PC-9 (cell line): ENCODE results near the gene PIK3R3. TPM values are rescaled to one million over a fixed set of nuclear protein-coding genes. Genes with fewer than 3 reads are reported as not detected.

Experiments
- BruUV-seq: library from RNA; stranded (reverse); fragments of 400-500 nt; replicated peaks from 2 replicates; lab custom pipeline; 2021; lab: Mats Ljungman, UMichigan
- CTCF ChIA-PET: fragments of 300-600 bp; sonication (Branson Sonifier 250); formaldehyde crosslinking; loops from one replicate; lab custom pipeline; 2022; ENCODE audit warnings: antibody characterized with exemption; lab: Charles Lee
- POLR2A ChIA-PET: fragments of 300-600 bp; sonication (Branson Sonifier 250); formaldehyde crosslinking; loops from one replicate; lab custom pipeline; 2022; ENCODE audit warnings: antibody characterized with exemption; ENCODE audit not compliant: unreplicated experiment; lab: Charles Lee
- DNase-seq, 2 experiments: peaks; one replicate each; pipeline versions ENCODE4 v3.0.0 to v3.0.0-alpha.2; 2015 to 2022; ENCODE audit warnings: mixed read lengths in 1 of 2
- H2AFZ ChIP-seq: fragments of 200-600 bp; sonication (generic); 2 replicates; pipeline ENCODE4 v1.8.1; 2017; ENCODE audit warnings: antibody characterized with exemption
- H3F3A ChIP-seq: fragments of 200-600 bp; sonication (generic); 2 replicates; pipeline ENCODE4 v1.8.1; 2017; ENCODE audit warnings: antibody characterized with exemption, mild to moderate bottlenecking, low read depth; ENCODE audit not compliant: insufficient read depth
- H3K27ac ChIP-seq: fragments of 200-600 bp; sonication (generic); 2 replicates; pipeline ENCODE4 v1.6.1; 2016; ENCODE audit warnings: mixed run types
- H3K27me3 ChIP-seq: fragments of 200-600 bp; sonication (generic); 2 replicates; pipeline ENCODE4 v1.6.1; 2016; ENCODE audit warnings: low read depth, mixed run types; ENCODE audit not compliant: insufficient read depth
- H3K36me3 ChIP-seq: fragments of 200-600 bp; sonication (generic); 2 replicates; pipeline ENCODE4 v1.6.1; 2016; ENCODE audit warnings: low read depth, mixed run types
- H3K4me1 ChIP-seq: fragments of 200-600 bp; sonication (generic); replicated peaks from 2 replicates; pipeline ENCODE4 v1.6.1; 2016; ENCODE audit warnings: mixed run types; ENCODE audit not compliant: insufficient read depth
- H3K4me2 ChIP-seq: fragments of 200-600 bp; sonication (generic); 2 replicates; pipeline ENCODE4 v1.6.1; 2017; ENCODE audit warnings: mixed run types
- H3K4me3 ChIP-seq: fragments of 200-600 bp; sonication (generic); 2 replicates; pipeline ENCODE4 v1.6.1; 2016; ENCODE audit warnings: mixed run types
- H3K79me2 ChIP-seq: fragments of 200-600 bp; sonication (generic); 2 replicates; pipeline ENCODE4 v1.6.1; 2017; ENCODE audit warnings: low read depth, mixed run types
- H3K9me2 ChIP-seq: fragments of 200-600 bp; sonication (generic); 2 replicates; pipeline ENCODE4 v1.8.1; 2017; ENCODE audit warnings: mild to moderate bottlenecking; ENCODE audit not compliant: insufficient read depth
- H3K9me3 ChIP-seq: fragments of 200-600 bp; sonication (generic); 2 replicates; pipeline ENCODE4 v1.8.1; 2016; ENCODE audit warnings: low read depth; ENCODE audit not compliant: insufficient read depth
- H4K20me1 ChIP-seq: fragments of 200-600 bp; sonication (generic); 2 replicates; pipeline ENCODE4 v1.8.1; 2017; ENCODE audit not compliant: insufficient read depth
- EZH2 ChIP-seq: fragments of 200-600 bp; sonication (generic); IDR thresholded peaks from 2 replicates; pipeline ENCODE4 v1.8.0; 2017; ENCODE audit warnings: antibody characterized with exemption, low read depth
- intact Hi-C: fragments of 100-400 bp; cut with micrococcal nuclease; formaldehyde crosslinking; loops from one replicate; pipeline ENCODE4 v1.10.0; 2022; ENCODE audit not compliant: unreplicated experiment
- total RNA-seq: library from RNA; stranded (reverse); gene quantifications from 2 replicates; pipeline ENCODE4 v1.2.3, GENCODE V29; 2021
- TF ChIP-seq, protein P1 (sequence below): fragments of 200-600 bp; sonication (generic); conservative IDR thresholded peaks from 2 replicates; pipeline ENCODE4 v1.6.1; 2017; ENCODE audit warnings: mixed run types, antibody characterized with exemption, mild to moderate bottlenecking, moderate library complexity

PIK3R3 gene
- total RNA-seq, 1 experiment from 2014 or later, result 44.2 TPM

- ChIA-PET CTCF (no interaction called here), POLR2A (no interaction called here)
- Histone ChIP-seq H3K79me2 (no peaks in the 10 kb centered on the region), H3K4me2 (no peak overlapping the region), H3K4me1 (no peaks in the 10 kb centered on the region), H3K9me3 (no peaks in the 10 kb centered on the region), H2AFZ (no peak overlapping the region), H3K27me3 (no peaks in the 10 kb centered on the region), H3K9me2 (no peaks in the 10 kb centered on the region), H3K27ac (no peak overlapping the region), H3K36me3 (no peaks in the 10 kb centered on the region), H3F3A (no peaks in the 10 kb centered on the region), H3K4me3 (no peak overlapping the region), H4K20me1 (no peaks in the 10 kb centered on the region)
- intact Hi-C loops, result no loop called here
- TF ChIP-seq, protein P1, sequence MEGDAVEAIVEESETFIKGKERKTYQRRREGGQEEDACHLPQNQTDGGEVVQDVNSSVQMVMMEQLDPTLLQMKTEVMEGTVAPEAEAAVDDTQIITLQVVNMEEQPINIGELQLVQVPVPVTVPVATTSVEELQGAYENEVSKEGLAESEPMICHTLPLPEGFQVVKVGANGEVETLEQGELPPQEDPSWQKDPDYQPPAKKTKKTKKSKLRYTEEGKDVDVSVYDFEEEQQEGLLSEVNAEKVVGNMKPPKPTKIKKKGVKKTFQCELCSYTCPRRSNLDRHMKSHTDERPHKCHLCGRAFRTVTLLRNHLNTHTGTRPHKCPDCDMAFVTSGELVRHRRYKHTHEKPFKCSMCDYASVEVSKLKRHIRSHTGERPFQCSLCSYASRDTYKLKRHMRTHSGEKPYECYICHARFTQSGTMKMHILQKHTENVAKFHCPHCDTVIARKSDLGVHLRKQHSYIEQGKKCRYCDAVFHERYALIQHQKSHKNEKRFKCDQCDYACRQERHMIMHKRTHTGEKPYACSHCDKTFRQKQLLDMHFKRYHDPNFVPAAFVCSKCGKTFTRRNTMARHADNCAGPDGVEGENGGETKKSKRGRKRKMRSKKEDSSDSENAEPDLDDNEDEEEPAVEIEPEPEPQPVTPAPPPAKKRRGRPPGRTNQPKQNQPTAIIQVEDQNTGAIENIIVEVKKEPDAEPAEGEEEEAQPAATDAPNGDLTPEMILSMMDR, result no peak
- TF ChIP-seq EZH2, result no peak
- no peak for DNase-seq
- BruUV-seq, result no TSS peak
These were observed 129.8 kb downstream of the PIK3R3 start for GRCh38 chr1:46002551-46003150.

GRCh38 chr1:46001081-46001785 is 131.2 kb downstream of the PIK3R3 start:
- ChIA-PET CTCF (no interaction called here), POLR2A (interaction anchor here (0.5 kb wide), 1 partner anchor 150 kb away, joined by 8 read pairs; no protein-coding TSS in a partner anchor)
- no peaks in the 10 kb centered on the region for H4K20me1 ChIP-seq

GRCh38 chr1:45999507-45999906 is 132.9 kb downstream of the PIK3R3 start:
- DNase-seq, result no peak
- Histone ChIP-seq H3K4me1 (no peaks in the 10 kb centered on the region), H3K9me2 (no peaks in the 10 kb centered on the region), H3K9me3 (no peaks in the 10 kb centered on the region), H3K36me3 (no peaks in the 10 kb centered on the region), H4K20me1 (no peaks in the 10 kb centered on the region), H3F3A (no peaks in the 10 kb centered on the region), H3K4me2 (no peak overlapping the region), H3K27ac (no peak overlapping the region), H2AFZ (no peak overlapping the region), H3K4me3 (no peak overlapping the region), H3K27me3 (no peaks in the 10 kb centered on the region), H3K79me2 (no peaks in the 10 kb centered on the region)
- ChIA-PET CTCF (no interaction called here), POLR2A (no interaction called here)
- TF ChIP-seq, protein P1, result no peak
- no peak for TF ChIP-seq EZH2
- intact Hi-C loops, result no loop called here
- BruUV-seq, result no TSS peak

More at GRCh38 chr1:46001081-46001785, 131.2 kb downstream of the PIK3R3 start:
- DNase-seq, result no peak
- Histone ChIP-seq H3K4me1 (no peaks in the 10 kb centered on the region), H3K79me2 (no peaks in the 10 kb centered on the region), H3K36me3 (no peaks in the 10 kb centered on the region), H3K4me2 (no peak overlapping the region), H3K9me2 (no peaks in the 10 kb centered on the region), H3F3A (no peaks in the 10 kb centered on the region), H3K9me3 (no peaks in the 10 kb centered on the region), H3K27ac (no peak overlapping the region), H3K27me3 (no peaks in the 10 kb centered on the region), H2AFZ (no peak overlapping the region), H3K4me3 (no peak overlapping the region)
- TF ChIP-seq EZH2, result no peak
- TF ChIP-seq, protein P1, result no peak
- intact Hi-C loops, result no loop called here
- BruUV-seq, result no TSS peak
